ENCODE data around the gene COL23A1.
"Not testable (repeated sequence)": the region's sequence is repeated elsewhere in the genome, so short reads cannot be mapped to it uniquely, and the experiment has no call there.

The COL23A1 gene

DNA sequence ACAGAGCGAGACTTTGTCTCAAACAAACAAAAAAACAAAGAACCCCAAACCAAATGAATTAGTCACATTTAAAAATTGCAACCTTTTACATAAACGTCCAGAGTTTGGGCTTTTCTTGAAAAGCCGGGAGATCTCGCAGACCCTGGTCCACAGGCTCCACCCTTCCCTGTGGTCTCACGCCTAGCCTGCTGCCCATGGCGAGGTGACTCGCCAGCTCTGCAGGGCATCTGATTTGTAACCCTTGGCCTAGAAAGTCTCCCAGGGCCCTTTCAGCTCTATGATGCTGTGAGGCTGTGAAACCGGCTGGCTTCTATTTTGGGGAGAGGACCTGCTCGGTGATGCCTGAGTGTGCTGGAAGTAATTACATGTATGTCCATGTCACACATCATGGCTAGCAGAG lies 312.8 kb downstream of the COL23A1 start:
- no peak for DNase-seq

DNA sequence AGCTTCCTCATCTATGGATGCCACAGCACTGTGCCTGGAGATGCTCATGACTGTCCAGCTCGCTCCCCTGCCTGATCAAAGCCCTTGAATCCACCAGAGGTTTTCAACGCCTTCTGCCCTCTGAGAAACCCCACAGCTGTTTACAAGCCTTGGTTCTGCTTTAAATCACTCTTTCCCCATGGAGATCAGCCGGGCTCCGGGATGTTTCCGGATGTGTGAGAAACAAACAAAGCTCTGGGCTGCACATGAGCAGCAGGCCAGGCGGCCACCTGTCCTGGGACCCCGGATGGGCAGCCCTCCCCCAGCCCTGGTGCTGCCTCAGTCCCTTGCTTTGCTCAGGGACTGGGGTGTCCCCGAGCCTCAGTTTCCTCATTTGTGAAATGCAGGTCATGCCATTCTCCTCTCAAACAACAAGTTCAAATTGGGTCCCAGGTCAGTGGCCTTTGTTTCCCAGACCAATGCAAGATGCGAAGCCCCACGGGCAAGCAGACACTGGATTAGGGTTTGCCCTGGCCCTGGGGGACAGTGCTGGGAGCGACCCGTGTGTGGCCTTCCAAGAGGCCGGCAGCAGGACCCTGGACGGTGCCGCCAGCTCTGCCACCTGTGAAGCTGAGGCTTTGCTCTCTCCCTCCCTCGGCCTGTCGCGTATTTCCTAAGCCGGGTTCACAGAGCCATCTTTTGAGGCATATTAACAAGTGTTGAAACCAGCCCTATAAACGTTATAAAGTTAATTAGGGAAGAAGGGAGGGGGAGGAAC lies 315.2 kb downstream of the COL23A1 start:
- no peak for DNase-seq

DNA sequence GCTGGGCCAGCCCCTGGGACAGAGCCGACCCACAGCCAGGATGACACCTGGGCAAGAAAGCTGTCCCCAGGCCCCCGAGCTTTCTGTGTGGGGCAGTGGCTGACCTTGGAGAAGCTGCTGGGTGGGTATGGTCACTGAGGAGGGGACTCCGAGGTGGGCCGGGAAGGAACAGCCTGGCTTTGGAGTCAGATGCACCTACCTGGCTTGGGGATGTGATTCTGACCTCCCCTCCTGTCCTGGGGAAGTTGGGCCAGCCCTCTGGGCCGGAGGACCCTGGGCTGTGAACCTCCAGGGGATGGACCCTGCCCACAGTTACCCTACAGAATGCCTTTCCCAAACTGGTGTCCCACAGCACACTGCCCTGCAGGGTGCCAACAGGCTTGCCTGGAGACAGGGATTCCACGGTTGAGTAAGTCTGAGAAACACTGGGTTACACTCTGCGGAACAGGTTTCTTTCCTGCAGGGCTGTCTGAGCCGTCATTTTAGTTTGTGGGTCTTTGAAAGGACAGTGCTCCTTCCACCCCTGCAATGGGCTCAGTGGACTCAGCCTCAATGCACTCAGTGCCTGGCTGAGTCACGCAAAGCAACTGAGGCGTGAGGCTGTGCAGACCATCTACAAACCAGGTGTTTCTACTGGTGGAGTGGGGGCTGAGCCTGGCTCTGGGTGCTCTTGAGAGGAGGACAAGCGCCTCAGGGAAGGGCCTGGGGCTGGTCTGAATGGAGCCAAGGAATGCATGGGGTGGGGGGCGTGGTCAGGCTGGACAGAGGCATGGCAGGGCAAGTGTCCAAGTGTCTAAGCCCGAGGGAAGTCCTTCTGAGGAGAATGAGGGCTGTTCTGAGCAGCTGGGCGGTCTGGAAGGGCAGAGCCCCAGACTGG lies 316.3 kb downstream of the COL23A1 start:
- no peak for DNase-seq

DNA sequence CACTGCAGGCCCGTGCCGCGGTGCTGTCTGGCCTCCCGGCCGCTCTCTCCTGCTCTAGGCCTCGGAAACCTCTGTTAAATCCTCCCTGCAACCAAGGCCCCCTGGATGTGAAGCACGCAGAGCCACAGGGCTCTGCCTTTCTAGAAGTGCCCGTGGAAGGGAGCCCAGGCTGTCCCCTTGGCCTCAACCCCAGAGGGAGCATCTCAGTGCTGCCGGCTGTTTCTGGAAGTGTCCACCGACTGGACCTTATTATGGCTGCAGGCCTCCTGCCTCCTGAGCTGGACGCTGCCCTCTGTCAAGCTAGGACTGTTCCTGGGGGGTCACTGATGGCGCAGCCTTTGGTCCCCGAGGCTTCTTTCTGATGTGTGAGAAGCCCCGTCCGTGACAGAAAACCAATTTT lies 317.2 kb downstream of the COL23A1 start:
- DNase-seq: no peak

DNA sequence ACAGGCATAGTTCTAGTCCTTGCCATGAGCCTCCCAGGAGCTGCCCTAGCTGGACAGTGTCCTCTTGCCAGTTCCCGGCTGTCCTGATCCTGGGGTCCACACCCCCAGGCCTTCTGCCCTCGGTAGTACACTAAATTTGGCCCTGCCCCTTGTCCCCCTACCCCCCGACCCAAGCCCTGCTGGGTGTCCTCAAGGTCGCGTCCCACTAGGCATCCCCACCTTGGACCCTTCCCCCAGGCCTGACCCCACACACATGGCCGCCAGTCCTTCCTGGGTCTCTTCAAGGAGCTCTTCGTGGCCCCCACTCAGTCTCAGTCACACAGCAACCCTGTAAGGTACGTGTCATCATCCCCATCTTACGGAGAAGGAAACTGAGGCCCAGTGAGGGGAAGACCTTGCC lies 317.6 kb downstream of the COL23A1 start:
- no peak for DNase-seq

DNA sequence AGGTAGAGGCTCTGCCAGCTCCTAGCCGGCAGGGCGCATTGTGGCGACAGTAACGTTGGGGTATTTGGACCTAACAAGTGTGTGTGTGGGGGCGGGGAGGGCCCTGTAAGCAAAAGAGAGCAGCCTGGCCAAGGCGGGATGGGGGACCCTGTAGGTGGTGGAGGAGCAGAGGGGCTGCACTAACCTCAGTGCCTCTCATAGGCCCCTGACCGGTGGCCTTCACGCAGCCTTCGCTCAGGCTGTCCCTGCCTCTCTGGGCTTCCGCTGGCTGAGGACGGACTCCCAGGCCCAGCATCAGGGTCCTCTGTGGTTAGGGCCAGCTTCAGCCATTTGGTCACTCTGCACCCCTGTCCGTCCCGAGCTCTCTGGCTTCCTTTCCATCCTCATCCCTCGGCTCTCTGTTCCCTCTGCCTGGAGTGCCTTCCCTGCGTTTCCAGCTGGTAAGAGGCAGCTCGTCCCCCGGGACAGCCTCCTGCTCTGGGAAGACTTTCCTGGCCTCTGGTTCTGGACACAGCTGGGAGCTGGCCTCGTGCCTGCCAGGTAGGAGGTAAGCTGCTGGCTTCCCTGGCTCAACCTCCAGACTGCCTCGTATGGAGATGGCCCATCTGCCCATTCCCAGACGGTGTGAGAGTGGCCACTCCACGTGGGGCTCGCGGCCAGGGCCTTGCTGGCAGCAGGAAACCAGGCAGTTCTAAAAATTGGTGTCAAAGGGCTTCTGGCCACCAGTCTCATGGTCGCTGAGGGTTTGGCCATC lies 318.3 kb downstream of the COL23A1 start:
- no peak for DNase-seq

DNA sequence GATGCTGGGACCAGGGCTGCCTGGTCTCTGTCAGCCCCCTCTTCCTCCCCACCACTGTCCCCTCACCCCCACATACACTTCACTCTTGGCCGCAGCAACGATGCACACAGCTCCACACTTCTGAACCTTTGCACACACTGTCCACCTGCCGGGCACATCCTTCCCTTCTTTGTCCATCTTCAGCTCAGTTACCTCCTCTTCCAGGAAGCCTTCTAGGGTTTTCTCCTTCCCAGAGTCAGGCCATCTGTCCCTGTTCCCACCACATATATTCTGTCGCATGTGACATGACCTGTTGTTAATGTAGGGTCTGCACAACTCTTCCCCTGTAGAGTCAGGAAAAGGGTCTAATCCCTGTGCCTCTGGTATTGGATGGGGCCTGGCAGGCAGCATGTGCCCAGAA lies 319.0 kb downstream of the COL23A1 start:
- no peak for DNase-seq

DNA sequence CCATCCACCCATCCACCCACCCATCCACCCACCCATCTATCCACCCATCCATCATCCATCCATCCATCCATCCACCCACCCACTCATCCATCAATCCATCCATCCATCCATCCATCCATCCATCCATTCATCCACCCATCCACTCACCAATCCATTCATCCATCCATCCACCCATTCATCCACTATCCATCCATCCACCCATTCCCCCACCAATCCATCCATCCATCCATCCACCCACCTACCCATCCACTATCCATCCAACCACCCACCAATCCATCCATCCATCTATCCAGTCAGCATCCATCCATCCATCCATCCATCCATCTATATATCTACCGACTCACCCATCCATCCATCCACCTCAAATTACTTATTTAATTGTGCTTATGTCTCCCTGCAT lies 320.7 kb downstream of the COL23A1 start:
- no peak for DNase-seq

DNA sequence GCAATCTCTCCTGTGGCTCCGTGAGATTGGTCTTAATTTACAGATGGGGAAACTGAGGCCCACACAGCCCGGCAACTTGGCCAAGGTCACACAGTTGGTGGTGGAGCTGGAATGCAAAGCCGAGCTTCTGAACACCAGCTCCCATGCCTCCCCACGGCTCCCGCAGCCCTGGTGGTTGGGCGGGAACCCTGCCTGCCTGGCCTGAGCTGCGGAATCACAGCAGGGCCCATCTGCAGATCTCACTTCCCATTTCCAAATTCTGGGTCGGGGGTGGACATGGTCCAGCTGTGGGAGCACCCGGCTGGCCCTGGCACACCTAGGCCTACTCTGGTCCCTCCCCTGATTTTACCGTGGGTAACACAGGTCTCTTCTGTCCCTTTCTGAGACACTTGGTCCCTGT lies 322.3 kb downstream of the COL23A1 start:
- DNase-seq: no peak

DNA sequence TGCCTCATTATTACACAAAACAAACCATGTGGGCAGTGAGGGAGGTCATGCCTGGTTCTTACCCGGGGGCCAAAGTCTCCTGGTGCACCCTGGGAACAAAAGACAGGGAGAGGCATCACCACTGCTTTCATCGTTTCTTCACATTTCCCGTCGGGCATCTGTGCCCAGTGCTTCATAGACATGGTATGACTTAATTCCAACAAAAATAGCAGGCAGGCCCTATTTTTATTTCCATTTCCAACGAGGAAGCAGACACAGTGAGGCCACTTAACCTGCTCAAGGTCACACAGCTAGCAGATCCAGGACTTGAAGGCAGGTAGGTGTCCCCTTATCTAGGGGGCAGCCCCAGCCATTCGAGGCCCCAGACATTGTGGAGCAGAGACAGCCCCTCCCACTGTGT lies 322.9 kb downstream of the COL23A1 start:
- no peak for DNase-seq

DNA sequence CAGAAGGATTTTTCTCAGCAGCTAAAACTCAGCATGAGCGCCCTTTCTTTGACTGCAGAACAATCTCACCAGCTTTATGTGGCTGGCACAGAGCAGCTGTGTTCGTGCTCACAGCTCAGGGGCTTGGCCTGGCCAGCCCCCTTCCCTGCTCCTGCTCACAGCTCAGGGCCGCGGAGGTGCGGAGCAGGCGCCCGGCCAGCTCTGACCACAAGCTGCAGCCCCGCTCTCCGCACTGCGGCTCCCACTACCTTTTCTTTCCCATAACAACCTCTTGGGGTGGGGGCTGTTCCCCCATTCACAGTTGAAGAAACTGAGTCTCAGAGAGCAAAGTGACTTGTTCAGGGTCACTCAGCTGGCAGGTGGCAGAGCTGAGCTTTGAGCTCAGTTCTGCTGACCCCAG lies 323.6 kb downstream of the COL23A1 start:
- DNase-seq: no peak

DNA sequence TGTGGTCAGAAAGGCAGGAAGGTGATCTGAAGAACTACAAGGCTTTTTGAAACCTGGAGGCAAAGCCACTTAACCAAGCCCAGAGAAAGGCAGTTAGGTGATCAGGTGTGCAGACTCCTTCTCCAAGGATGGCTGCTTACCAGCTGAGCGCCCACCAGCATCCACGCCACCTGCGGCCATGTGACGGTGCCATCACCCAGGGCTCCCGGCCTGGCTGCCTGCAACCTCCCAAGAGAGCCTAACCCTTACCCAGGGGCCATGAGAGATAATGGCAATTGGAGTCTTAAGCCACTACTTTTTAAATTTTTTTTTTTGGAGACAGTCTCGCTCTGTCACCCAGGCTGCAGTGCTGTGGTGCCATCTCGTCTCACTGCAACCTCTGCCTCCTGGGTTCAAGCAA lies 324.4 kb downstream of the COL23A1 start:
- no peak for DNase-seq

DNA sequence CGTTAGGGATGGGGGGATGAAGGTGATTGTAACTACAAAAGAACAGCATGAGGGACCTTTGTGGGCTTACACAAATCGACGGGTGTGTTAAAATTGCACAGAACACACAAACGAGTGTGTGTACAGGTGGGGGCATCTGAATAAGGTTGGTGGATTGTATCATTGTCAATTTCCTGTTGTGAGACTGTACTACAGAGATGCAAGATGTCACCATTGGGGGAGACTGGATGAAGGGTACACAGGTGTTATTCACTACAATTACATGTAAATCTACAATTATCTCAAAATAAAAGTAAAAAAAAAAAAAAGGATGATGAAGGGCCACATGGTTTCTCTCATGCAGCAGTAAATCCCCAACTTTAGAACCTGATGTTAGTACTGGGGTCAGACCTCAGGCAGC lies 326.1 kb downstream of the COL23A1 start:
- DNase-seq: no peak

DNA sequence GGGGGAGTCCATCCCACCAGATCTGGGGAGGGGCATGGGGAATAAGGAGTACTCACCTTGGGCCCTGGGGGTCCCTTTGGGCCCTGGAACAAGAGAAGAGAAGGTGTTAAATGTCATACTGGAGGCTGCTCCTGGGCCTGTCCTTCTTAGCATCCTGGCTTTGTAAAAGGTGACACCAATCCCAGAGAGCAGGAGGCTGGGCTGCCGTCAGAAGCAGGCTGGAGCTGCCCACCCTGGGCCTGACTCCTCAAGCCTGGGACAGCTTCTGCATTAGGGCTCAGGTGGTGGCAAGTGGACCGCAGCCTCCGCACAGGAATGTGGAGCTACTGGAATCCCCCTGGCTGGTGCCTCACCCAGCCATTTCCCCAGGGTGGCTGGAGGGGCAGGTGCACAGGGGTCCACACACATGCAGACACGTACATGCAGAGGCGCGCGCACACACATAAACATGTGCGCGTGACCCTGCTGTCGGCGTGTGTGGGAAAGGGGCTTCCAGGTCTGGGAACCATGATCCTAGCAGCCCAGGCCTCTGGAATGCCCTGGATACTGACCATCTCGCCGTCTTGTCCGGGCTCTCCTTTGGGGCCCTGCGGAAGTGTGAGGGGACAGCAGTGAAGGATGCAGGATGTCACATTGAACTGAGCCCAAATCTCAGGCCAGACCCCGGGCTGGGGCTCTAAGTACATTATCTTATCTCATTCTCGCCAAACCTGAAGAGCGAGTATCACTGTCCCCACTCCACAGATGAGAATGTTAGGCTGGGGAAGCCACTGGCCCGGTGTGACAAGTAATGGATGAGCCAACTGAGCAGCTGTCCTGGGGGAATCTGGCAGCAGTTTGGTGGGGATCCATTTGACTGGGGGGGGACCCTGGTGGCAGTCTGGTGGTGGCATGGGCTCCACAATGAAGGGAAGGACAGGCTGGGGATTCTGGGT lies 328.3 kb downstream of the COL23A1 start:
- no peak for DNase-seq

DNA sequence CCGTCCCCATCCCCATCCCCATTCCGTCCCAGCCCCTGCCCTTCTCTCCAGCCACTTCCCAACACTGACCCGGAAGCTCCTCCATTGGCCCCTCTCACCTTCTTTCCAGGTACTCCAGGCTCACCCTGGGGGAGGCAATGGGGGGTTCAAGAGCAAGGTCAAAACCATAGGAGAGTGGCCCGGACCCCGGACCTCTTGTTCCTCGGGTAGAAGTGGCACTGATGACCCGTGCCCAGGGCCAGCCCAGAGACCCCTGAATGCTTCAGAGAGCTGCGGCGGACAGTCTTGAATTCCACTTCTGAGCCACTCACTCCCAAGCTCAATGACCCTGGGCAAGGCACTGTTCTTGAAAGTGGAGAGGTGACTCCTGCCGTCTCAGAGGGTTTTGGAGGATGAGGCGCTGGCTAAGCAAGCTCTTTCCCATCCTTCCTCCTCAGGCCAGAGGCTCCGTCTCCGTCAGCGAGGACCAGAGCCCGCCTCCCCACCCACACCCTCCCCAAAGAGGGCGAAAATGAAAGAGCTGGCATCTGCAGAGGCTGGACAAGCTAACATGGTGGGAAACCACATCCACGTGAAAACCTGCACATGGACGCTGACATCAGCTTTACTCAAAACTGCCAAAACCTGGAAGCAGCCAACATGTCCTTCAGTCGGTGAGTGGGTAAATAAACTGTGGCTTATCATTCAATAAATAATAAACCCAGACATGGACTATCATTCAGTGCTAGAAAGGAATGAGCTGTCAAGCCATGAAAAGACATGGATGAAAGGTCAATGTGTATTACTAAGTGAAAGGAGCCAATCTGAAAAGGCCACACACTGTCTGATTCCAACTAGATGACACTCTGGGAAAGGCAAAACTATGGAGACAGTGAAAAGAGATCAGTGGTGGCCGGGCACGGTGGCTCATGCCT lies 330.3 kb downstream of the COL23A1 start:
- no peak for DNase-seq

DNA sequence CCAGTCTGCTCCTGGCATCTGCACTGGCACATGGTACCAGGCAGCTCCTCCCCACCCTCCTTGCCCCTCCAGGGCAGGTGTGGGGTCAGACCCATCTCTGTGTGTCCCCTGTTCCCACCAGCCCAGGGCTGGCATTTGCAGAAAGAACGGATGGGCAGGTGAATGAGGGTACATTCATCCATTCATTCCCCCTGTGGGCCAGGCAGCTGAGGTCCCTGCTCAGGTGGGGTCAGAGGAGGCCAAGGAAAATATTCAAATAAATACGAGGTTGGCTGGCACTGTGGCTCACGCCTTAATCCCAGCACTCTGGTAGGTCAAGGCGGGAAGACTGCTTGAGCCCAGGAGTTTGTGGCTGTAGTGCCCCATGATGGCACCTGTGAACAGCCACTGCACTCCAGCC lies 332.5 kb downstream of the COL23A1 start:
- no peak for DNase-seq

DNA sequence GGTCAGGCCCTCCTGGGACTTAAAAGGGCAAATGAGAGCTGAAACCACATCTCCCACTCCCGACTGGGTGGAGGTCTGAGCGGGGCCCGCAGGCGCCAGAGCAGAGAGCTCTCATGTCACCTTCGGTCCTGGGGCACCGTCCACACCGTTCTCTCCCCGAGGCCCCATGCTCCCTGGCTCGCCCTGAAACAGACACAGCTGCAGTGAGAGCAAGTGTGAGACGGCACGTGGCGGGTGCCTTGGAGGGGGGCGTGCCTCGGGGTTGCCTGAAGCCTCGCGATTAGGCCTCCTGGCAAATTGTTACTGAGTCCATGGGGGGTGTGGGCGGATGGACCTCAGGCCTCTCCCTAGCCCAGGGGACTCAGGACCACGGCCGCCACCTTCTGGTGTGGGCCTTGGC lies 333.4 kb downstream of the COL23A1 start:
- no peak for DNase-seq

DNA sequence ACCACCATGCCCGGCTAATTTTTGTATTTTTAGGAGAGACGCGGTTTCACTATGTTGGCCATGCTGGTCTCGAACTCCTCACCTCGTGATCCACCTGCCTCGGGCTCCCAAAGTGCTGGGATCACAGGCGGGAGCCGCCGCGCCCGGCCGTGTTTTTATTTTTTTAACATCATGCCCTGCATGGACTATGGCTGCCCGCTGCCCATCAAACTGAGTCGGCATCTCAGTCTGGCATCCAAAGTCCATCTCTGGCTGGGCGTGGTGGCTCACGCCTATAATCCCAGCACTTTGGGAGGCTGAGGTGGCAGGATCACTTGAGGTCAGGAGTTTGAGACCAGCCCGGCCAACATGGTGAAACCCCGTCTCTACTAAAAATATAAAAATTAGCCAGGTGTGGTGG lies 336.6 kb downstream of the COL23A1 start:
- DNase-seq: not testable (repeated sequence)

DNA sequence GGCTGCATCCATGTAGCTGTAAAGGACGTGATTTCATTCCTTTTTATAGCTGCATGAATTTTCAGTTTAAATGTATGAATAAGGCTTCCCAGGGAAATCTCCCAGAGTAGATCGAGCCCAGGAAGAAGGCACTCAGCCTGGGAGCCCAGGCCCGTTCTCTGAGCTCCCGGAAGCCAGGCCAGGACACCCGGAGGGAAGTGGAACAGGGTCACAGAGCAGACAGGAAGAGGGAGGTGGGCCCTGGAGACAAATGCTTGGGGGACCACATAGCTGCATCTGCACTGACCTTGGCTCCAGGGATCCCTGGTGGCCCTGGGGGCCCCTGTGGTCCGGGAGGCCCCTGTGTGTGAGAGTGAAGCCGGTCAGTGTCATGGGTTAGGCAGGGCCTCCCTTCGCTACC lies 337.9 kb downstream of the COL23A1 start:
- no peak for DNase-seq

DNA sequence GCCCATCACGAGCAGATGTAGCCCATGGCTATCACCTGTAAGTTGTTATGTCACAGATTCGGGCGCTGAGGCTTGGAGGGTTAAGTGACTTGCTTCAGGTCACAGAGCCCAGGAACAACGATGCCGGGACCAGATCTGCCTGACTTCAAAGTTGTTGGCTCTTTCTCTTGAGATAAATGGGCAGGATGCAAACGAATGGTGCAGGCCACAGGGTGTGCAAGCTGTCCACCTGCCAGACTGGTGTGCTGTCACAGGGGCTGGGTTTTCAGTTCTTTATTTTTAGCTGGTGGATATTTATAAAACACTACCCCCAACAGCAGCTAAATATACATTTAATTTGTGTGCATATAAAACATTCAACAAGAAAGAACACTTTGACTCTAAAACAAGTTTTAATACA lies 339.9 kb downstream of the COL23A1 start:
- no peak for DNase-seq

Measured in NCI-H1048 (cell line).